Islet of Langerhans (tissue), 1 donor: Measurements from ENCODE around the gene CHST13.
A peak's percentile ranks its signal among the peaks of the same experiment; 100 is the strongest.

ENCODE experiments used
- FAIRE-seq: peaks from one replicate; lab custom pipeline; 2011; peaks lifted over from hg19 to GRCh38; lab: Jason Lieb, UNC

The CHST13 gene

DNA sequence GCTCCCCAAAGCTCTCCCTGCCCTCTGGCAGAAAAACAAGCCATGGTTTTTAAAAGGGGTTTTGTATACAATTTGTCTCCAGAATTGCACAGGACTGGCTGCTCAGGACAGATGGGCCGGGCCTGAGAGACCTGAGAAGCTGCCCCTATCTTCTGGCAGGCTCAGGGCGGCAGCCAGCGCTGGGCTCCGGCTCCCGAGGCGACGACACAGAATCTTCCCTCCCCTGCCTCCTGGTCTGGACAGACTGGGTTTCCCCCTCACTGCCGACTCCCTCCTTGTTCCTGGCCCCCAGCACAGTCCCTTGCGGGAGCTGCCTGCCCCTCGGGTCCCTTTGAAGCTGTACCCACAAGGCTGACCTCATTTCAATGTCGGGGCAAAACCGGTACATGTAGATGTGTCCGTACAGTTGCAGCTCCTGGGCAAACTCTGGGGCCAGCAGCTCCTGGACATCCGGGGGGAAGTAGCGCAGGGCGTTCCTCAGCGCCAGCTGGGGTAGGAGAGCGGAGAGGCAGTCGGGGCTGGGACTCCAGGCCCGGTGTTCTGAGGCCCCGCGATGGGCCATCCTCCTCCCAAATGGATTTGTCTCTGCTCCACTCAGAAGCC, 13.5 kb upstream of the CHST13 start:
- FAIRE-seq: no peak

DNA sequence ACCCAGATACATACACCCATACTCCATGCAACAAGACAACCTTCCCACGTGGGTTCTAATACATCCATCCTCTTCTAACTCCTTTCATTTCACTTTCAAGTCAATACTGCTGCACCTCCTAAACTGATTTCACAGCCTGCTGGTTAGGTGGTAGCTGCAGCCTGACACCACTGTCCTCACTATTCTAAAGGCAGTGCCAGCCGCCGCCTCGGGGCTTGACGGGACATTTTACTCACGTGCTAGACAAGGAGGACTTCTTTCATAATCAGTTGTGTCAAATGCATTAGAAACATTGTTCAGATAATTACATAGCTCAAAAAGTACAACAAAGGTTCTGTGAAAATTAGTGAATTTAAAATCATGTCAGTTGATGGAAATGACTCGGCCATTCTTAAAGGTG, 12.7 kb upstream of the CHST13 start:
- FAIRE-seq: no peak

DNA sequence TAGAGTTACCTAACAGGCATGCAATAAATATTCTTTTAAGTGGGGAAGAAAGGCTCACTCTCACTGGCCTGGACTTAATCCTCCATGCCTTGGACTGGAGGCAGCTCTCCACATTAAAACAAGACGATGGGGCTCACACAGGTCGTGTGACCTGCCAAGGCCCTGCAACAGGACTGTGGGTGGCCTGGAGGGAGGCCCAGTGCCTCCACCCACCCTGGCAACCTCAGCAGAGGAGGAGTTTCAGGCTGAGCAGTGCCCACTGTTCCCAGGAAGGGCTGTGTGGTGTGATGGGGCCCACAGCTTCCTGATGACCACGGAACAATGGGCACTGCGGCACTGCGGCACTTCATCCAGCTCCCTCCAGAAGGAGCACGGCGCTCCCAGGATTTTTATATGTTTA, 11.9 kb upstream of the CHST13 start:
- no peak for FAIRE-seq

DNA sequence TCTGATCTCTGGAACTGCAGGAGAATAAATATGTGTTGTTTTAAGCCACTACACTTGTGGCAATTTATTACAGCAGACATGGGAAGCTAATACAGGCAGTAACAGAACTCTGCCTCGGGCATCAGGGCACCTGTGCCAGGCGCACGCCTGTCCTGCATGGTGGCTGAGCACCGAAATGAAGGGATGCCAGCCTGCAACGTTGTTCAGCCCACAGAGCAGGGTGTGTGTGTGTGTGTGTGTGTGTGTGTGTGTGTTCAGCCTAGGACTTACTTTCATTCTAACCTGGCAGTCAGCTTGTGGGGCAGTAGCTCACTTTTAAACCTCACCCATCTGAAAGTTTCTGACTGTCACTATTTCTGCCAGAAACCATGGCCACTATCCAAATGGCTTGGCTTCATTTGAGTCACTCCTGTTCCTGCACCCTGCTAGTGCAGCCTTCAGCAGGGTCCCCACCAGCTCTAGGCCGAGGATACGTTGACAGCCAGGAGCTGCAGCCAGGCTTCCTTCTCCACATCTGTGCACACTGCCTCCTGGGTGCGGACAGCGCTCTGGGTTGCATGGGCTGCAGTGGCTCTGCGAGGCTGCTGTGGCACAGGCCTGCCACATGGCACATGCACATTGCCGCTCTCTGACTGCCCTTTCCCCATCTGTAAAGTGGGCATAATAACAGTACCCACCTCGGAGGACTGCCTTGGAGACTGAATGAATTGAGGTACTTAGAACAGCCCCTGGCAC, 10.9 kb upstream of the CHST13 start:
- no peak for FAIRE-seq

DNA sequence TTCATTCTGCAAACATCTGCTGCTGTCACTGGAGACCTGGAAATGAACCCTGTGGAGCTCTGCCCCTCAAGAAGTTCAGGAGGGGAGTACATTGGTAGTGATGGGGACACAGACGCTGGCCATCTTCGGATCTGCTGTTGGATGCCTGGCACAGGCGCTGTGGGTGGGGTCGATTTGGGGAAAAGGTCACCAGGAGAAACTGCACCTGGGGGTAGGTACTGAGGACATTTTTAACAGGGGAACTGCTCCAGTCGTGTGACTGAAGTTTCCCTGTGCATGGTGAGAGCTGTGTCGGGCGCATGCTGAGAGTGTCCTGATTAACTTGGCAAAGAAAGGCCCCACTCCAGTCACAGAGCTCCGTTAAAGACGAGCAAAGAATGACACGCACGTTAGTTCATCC, 9.8 kb upstream of the CHST13 start:
- no peak for FAIRE-seq

DNA sequence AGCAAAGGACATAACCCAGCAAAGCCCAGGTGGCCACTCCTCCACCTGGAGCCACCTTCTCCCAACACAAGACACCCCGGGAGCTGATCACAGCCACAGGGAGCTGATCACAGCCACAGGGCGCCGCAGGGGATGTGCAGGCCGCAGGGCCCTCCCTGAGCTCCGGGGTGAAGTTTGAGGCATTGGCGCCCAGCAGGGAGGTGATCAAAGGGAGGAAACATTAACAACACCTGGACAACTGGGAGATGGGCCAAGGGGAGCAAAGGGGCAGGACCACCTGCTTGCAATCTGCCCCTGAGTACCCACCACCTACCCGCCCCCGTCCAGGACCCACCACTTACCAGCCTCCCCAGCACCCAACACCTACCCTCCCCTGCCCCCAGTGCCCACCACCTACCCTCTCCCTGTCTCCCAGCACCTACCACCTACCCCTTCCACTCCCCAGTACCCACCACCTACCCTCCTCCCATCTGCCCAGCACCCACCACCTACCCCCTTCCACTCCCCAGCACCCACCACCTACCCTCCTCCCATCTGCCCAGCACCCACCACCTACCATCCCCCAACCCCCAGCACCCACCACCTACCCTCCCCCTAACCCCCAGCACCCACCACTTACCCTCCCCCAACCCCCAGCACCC, 8.8 kb upstream of the CHST13 start:
- FAIRE-seq: no peak

DNA sequence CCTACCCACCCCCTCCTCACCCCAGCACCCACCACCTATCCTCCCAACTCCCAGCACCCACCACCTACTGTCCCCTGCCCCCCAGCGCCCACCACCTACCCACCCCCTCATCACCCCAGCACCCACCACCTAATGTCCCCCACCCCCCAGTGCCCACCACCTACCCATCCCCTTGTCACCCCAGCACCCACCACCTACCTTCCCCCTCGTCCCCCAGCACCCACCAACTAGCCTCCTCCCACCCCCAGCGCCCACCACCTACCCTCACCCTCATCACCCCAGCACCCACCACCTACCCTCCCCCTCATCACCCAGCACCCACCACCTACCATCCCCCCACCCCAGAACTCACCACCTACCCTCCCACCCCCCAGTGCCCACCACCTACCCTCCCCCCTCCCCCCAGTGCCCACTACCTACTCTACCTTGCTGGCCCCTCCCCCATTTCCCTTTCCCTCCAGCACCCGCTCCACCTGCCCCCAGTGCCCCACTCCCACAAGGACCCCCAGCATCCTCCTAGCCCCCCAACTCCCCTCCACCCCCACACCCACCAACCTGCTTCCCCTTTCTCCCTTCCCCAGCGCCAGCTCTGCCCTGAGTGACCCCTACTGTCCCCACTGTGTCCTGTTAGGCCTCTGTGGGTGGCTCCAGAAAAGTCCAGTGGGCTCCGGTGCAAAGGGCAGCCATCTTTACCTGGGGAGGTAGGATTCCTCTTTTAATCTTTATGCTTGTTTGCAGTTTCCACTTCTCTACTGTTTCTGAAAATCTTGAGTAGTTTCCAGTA, 7.6 kb upstream of the CHST13 start:
- FAIRE-seq: no peak

DNA sequence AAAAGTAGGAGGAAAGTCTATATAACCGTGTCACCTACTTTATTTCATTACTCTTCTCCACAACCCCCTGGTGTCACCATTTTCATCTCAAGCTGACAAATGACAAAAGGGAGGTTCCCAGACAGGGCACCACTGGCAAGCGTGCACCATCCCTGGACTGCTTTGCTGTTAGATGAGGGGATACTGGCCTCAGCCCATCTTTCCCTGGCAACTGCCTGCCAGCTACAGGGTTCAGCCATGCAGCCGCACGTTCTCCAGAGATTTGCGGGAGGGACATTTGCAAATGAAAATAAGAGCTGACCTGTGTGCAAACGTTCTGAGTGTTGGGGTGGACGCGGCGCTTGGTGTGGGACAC, 7.0 kb upstream of the CHST13 start:
- no peak for FAIRE-seq

DNA sequence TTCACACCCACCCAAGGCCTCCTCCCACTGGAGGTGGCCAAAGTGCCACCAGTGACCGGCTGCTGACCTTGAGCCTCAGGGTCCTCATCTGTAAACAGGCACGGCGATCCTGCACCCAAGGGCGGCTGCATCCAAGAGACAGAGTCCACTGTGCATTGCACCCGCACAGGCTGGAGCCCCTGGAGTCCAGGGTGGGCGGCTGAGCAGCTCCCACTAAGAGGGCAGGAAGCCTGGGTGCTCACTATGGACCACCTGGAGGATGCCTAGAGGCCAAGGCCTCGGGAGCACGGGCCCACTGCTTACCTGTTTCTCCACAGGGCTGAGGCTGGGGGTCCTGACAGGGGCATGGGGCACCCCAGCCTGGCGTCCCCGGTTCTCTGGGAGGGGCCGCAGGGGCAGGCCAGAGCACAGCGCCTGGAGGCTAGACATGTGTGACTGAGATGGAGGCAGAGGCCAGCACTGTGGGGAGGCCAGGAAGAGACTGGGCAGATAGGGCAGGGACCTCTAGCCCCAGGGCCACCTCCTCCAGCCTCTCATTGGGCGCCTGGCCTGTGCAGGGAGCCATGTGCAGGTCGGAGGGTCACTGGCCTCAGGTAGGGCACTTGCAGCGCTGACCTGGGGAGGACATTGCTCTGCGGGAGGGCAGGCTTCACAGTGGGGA, 6.5 kb upstream of the CHST13 start, which contains the start of gene UROC1:
TSS of gene UROC1 (minus strand) at position 483 of the 661 bp plus-strand sequence. CDS start at position 429, 54 bp downstream.
- FAIRE-seq: no peak

DNA sequence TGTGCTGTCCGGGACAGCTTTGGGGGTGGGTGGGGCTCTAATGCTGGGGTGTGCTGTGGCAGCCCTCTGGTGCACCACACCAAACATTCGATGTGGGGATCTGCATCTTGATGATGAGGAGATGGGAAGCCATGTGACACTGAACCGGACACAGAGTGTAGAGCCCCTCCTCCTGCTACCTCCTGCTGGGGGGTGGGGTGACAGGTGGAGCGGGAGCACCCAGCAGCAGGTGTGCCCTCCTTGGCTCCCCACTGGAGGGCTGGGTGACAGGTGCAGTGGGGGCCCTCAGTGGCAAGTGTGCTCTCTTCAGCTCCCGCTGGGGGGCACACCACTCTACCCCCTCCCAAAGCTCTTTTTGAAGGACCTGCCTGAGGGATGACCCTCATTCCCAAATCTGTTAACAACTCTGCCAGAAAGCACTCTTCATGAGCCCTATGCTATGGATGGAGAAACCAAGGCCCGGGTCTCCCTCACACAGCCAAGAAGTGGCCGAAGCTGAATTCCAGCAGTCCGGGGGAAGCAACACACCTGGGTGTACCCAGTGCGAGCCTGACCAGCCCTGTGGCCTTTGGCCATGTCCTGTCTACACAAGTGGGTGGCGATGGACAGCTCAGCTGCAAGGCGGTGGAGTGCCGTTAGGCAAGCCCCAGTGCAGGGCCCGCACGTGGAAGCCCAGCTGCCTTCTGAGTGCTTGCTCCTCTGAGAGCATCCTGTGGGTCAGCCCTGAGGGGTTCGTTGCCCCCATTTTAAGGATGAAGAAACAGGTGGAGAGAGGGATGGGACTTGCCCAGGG, 5.8 kb upstream of the CHST13 start:
- FAIRE-seq: no peak

DNA sequence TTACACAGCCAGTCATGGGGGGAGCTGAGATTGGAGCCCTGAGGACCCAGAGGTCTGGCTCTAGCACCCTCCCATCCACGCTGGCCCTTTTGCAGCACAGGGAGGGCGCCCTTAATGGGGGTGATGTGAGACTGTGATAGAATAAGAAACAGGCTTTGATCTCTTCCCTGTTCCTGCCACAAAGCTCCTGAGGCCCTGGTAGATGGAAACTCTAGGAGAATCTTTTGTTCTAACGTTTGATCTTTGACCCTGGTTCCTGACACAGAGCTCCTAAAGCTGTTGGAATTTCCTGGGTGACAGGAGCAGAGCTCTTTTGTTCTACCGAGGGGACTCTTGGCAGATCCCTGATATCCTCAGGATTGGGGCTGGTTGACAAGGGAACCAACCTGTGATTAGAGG, 5.2 kb upstream of the CHST13 start:
- FAIRE-seq: no peak

DNA sequence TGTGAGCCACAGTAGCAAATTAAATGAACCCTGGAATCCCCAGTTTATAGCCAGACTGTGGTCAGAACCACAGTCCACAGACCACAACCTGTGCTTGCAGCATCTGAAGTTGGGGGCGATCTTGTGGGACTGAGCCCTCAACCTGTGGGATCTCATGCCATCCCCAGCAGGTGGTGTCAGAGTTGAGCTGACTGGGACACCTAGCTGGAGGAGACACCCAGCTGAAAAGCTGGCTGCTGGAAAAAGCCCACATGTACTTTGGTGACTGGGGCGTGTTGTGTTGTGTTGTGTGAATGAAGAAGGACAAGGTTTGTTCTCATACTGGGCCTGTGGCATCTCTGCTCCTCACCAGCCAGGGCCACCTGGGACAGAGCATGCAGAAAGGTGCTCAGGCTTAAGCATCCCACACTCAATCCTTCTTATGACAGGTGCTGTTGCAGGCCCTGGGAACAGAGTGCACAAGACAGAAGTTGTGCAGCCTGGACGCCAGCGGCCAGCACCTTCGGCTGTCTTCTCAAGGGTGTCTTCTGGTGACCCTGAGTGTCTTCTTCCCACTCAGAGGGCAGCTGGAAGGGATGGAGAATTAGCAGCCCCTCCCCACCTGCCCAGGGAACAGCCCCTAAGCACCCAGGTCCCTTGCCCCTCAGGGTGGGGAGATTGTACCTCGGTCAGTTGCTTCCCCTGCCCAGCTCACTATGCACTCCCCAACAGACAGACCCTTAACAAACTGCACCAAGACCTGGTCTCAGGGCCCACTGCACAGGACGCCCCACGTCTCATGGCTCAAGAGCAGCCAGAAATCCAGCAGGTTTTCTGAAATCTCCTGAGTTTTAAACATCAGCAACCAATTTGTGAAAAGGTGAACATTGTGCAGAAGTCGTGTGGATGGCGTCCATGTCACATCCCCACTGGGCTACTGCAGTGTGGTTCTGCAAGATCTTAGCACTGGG, 4.2 kb upstream of the CHST13 start:
- no peak for FAIRE-seq

DNA sequence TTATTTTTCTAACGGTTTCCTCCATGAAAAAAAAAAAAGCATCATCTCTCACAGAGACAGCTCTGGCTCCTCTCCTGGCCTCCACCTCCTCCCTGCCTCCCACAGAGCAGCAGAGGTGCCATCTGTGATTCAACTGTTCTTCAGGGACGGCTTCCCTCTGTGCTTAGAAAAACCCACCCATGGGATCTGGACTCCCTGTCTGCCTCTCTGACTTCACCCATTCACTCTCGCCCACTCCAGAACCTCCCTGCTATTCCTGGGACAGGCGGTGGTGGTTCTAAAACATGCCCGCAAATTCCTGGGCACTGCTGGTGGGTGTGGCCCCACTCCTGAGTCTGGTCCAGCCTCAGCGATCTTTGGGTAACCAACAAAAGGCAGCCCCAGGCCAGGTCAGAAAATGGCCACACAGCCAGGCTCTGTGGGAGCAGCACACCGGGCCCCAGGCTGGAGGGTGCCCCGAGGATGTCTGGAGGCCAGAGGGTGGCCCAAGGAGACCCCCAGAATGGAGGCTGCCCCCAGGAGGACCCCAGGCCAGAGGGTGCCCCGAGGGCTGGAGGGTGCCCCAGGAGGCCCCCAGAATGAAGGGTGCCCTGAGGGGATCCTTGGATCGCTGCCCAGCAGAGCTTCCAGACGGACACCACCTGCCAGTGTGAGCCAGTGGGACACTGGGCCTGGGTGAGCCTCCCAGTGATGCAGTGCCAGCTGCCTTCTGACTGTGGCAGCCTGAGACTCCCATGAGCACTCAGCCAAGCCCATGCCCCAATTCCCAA, 2.6 kb upstream of the CHST13 start:
- FAIRE-seq: no peak

DNA sequence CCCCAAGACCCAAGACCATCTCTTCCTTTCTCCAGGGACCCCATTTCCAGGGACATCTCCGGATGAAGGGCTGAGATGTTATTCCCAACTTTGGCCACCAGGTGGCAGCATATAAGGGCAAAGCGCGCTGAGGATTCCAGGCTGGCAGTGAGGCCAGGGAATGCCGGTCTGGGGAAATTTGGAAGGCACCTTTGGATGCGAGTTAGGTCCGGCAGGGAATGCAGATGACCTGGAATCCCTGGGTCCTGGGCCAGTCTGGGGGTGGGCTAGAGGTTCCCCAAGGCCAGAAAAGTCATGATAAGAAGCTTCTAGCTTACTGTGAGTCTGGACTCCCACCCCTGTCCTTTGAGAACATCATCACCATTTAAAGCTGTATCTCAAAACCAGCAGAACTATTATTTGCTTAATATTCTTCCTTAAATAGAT, 1.6 kb upstream of the CHST13 start:
- FAIRE-seq: peak; percentile 9

DNA sequence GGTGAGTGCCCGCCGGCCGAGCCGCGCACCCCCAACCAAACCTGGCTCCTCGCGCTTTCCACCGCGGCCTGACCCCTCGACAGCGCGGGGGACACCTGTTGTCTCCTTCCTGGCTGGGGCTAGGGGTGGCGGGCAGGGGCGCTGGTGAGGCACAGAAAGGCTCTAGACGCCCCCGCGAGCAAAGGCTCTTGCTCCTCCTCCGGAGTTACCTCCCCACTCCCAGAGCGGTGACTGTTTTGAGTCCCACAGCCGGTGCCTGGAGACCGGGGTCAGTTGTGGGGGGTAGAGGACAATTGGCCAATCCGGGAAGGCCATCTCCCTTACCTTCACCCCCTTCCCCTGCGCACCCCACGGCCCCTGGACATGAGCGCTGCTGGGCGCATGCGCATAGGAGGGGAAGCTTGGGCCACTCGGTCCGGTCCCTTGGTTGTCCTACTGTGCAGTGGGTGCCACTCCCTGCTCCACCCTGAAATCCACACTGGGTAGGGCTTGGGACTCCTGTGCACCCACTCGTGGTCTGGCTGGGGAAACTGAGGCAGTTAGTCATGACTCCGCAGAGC, 554 bp downstream of the CHST13 start:
- no peak for FAIRE-seq

DNA sequence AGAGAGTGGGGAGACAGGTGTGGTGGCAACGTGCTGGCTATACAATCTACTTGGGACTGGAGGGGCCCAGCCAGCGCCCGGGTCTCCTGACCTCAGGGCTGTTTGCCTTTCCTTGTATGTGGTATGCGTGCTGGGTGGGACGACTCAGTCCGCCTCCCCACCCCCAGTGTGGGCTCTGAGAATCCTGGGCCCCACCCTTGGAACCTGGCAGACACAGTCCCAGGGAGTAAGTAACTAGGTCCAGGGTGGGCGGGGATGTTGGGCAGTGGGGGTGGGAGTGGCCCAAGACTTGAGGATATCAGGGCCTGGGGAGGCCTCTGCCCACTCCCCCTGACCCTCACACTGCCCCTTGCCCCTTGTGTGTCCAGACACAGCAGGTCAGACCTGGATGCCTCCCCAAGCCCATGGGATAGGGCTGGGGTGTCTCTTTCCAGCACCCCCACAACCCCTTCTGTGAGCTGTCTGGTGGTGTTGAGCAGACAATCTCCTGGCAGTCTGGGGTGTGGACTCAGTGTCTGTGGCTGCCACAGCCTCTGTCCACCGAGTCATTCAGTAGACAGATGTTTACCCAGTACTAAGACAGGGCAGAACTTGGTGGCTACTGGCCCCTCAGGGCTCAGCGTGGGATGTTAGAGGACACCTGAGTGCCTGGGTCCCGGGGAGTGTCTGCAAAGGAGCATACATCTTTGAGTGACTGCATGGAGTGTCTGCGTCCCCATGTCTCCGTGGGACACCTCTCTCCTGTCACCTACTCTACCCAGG, 1.3 kb downstream of the CHST13 start:
- no peak for FAIRE-seq

DNA sequence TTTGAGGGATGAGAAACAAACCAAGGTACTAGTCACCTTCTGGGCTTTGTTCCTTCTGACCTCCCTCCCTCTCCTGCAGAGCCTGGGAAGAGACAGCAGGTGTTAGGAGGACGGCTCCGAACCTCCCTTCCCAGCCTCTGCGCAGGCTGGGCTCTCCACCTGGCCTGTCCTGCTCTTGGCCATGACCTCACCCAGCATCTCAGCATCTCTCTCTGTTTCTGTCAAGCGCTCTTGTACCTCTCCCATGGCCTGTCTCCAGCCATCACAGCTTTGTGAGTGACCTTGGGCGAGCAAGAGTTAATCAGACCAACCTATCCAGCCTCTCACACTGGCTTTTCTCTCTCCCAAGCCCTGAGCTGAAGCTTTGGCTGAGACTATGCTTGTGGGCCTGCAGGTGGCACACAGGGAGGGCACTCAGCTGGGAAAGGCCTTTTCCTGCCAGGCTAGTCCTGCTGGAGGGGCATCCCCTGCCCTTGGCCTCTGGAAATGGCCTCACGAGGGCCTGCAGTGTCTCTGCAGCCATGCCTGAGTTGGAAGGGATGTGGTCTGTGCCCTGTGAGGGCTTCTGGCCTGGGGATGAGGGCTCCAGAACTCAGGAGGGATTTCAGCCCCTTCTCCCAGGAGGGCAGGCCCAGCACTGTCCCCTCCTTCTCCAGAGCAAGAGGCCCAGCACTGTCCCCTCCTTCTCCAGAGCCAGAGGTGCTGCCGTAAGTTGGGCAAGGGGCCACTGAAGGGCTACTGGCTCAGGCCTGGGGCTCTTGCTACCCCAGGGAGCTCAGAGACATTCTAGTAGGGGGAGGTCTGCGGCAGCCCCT, 2.1 kb downstream of the CHST13 start:
- FAIRE-seq: no peak

DNA sequence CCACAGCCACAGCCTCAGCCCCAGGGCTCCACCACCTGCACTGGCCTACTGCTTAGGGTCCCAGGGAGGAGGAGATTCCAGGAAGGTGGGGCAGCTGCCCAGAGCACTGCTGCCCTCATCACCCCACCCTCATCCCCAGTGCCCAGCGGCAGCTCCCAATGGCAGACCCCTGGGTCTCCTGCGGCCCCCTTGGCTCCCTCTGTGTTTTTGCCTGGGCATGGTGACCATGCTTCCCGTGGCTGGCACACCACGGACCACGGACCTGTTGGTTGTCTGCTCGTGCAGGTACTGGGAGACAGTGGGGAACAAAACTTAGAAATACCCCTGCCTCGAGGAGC, 2.7 kb downstream of the CHST13 start:
- no peak for FAIRE-seq
